HG02852 (cell line): ENCODE results near the gene NBR1.
"Not testable (repeated sequence)": the region's sequence is repeated elsewhere in the genome, so short reads cannot be mapped to it uniquely, and the experiment has no call there.

Experiments used
- ATAC-seq: cut with Tn5 transposase; IDR thresholded peaks from one replicate; pipeline ENCODE4 v1.9.1; 2021; ENCODE audit warnings: mild to moderate bottlenecking, moderate library complexity; ENCODE audit not compliant: unreplicated experiment

Gene NBR1

DNA sequence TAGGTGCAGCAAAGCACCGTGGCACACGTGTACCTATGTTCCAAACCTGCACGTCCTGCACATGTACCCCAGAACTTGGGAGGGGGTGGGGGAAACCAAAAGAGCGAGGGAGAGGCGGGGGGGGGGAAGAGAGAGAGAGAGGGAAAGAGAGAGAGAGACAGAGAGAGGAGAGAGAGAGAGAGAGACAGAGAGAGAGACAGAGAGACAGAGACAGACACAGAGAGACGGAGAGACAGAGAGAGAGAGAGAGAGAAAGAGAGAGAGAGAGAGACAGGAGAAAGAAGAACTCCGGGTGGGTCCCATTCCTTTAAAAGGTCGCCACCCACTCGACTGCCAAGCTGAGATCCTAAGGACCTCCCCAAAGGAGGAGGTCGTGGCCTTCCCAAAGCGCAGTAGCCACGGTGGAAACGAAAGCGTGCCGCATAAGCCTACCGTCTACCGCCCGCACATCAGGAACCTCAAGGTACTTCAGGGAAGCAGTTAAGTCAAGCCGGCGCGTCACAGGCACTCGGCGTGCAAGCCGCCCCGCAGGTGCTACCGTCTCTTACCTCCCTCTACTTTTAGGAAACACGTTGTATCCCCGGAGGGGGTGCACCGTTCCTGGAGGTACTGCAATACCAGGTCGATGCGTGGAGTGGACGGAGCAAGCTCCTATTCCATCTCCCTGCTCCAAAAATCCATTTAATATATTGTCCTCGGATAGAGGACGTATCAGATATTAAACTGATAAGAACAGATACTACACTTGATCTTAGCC, 69.8 kb downstream of the NBR1 start:
- not testable (repeated sequence) for ATAC-seq

DNA sequence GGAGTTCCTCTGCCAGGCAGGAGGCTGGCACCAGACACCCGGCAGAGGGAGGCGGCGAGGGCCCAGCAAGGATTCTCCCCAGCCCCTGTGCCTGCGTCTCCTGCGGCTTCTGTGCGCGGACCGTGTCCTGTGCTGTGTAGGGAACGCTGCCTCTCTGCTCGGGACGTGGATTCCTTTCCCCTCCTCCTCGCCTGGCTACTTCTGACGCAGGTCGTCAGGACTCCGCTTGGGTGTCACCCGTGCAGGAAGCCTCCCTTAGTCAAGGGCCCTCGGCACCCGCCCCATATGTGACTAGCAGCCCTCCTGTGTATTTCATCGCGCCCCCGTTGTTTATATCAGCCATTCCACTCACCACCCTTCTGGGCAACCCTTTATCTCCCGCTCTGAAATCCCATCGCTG, 75.4 kb downstream of the NBR1 start:
- not testable (repeated sequence) for ATAC-seq
